Cardiac septum (tissue), 1 donor: Measurements from ENCODE around the gene ANKFN1. TPM values are rescaled to one million over a fixed set of nuclear protein-coding genes. Genes with fewer than 3 reads are reported as not detected.
"Not testable (repeated sequence)": the region's sequence is repeated elsewhere in the genome, so short reads cannot be mapped to it uniquely, and the experiment has no call there.

Source experiments
- DNase-seq: peaks from one replicate; pipeline ENCODE4 v3.0.0-alpha.2; 2020; ENCODE audit warnings: low spot score
- intact Hi-C: fragments of 100-400 bp; cut with DNase I; formaldehyde crosslinking; loops from one replicate; pipeline ENCODE4 v1.14.0; 2022
- total RNA-seq: library from RNA; stranded (reverse); fragmentation: NEBNext Ultra II Directional; extraction: Animal tissue kit (Norgen Biotek cat#: 25700); gene quantifications from one replicate; pipeline ENCODE4 v1.2.1, GENCODE V29; 2021
- donor health status: DM: no; HTN: no; CAD: no.

The ANKFN1 gene
- total RNA-seq, 1 donor from 2014 or later: not detected

DNA sequence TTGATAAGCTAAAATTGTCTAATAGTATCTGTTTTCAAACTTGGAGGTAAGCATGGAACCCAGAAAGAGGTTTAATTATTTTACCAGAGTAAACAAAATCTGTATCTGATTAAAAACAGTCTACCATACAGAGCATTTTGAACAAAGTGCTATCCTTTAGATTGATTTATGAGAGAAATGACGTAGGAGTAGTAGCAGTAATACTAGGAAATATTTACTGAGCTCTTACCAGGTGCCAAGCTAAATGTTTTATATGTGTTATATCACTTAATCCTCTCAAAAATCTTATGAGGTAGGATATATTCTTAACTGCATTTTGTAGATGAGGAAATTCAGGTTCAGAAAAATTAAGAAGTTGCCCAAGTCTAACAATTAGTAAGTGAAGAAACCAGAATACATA, 253.8 kb downstream of the ANKFN1 start:
- DNase-seq: no peak
- intact Hi-C loops: no loop called here

DNA sequence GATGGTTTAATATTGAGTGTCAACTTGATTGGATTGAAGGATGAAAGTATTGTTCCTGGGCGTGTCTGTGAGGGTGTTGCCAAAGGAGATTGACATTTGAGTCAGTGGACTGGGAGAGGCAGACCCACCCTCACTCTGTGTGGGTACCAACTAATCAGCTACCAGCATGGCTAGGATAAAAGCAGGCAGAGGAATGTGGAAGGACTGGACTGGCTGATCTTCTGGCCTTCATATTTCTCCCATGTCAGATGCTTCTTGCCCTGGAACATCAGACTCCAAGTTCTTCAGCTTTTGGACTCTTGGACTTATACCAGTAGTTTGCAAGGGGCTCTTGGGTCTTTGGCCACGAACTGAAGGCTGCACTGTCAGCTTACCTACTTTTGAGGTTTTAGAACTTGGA, 259.1 kb downstream of the ANKFN1 start:
- intact Hi-C loops, DNase-seq: not testable (repeated sequence)

DNA sequence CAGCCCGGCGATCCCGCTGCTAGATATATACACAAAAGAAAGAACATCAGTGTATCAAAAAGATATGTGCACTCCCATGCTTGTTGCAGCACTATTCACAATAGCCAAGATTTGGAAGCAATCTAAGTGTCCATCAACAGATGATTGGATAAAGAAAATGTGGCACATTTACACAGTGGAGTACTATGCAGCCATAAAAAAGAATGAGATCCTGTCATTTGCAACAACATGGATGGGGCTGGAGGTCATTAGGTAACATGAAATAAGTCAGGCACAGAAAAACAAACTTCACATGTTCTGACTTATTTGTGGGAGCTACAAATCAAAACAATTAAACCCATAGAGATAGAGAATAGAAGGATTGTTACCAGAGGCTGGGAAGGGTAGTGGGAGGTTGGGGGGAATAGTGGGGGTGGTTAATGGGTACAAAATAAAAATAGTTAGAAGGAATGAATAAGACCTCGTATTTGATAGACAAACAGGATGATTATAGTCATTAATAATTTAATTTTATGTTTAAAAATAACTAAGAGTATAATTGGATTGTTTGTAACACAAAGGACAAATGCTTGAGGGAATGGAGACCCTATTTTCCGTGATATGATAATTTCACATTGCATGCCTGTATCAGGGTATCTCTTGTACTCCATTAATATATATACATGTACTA, 263.5 kb downstream of the ANKFN1 start:
- no peak for DNase-seq
- intact Hi-C loops: no loop called here

DNA sequence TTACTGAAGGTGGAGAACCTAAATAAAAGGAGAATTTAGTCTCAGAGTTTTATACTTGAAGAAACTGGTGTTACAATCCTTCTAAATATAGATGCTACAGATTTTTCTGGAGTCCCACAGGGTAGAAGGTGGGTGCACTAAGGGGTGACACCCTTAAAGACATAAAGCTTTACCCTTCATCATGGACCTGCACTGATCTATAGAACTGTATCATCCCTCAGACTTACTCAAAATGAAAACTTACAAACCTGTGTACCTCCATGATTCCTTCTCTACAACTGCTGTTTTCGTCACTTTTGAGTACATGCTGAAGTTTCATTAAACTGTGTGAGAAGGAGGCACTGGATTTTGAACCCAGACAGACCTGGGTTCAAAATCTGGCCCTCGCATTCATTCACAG, 270.7 kb downstream of the ANKFN1 start:
- no peak for DNase-seq
- intact Hi-C loops: no loop called here

DNA sequence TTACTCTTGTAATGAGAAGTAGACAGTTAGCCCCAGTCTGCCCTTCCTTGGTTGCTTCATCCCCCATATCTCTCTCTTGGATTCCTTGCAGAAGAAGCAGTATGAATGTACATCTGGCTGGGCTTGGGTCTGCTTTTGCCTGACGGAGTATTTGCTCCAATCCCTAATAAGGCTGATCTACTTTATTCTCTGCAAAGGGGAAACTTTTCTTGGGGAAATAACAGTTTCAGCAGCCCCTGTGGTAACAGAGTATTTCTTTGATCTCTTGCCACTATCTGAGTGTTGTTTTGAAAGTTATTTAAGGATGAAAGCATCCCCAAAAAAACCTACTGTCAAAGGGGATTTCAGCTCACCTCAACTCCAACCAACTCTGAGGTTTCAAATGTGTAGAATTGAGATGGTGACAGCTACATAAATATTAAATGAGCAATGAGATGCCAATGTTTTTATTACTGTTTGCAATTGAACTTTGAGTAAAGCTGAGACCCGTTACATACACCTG, 271.3 kb downstream of the ANKFN1 start:
- DNase-seq: no peak
- intact Hi-C loops: no loop called here

DNA sequence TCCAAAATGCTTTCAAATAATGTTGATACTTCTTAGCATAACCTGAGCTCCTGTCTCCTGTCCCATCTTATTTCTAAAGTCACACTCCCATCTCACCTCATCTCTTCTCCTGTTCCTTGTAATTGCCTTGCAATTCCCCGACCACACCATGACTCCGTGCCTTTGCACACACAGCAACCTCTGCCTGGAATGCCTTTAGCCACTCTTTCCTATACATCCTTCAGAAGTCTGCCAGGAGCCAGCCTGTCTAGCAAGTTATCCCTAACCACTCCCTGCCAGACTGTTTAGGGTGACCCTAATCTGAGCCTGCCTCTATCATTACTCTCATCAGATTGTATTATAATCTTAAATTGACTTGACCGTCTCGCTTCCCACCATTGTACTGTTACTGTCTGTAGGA, 272.2 kb downstream of the ANKFN1 start:
- intact Hi-C loops: no loop called here
- no peak for DNase-seq

DNA sequence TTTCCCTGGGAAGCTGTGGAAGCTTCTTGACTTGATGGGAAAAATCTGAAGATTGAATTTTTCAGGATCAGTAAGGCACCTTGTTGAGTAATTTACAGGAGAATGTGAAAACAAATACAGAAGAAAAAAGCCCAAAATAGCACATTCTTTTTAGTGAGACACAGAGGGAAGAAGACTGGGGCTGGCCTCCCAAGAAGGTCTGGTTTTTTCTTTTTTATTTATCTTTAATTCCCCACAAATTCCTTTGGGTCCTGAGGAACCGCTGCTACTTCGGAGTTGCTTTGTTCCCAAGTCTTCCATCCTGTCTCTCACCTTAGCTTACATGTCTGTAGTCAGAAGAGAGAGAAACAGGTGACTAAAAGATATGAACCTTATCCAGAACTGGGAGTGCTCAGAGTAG, 273.6 kb downstream of the ANKFN1 start:
- no peak for DNase-seq
- intact Hi-C loops: no loop called here

DNA sequence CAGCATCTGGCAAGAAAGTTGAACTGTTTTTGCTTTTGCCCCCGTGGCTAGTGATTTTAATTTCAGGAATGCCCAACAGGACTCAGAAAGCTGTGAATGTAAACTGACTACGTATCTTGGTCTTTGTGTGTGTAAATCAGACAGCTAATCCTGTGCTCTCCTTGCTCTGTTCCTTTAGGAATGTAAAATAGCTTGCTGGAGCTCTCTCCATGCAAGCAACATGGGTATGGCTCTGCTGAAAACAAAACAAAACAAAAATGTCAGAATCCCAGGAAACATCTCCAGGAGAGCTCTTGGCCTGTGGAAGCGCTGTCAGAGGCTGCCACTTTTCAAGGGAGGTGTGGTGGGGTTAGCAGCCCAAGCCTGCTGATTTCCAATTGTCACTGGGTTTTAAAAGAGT, 278.5 kb downstream of the ANKFN1 start:
- intact Hi-C loops: no loop called here

DNA sequence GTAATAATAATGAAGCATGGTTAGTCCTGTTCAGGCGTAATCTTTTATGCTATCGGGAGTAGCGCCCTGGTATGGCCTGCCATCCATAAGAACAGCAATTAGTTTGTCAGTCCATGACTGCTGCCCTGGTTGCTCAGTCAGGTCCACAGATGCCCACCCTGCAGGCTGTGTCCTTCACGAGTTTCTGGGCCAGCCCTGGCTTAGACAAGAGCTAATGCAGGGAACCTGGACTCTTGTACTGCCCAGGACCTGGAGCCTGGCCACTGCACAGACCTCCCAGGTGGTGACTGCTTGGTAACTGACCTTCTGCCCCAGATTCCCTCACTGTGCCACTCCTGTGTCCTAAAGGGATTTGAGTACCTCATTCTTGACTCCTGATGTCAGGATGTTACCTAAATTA, 279.2 kb downstream of the ANKFN1 start:
- intact Hi-C loops: no loop called here
- no peak for DNase-seq

More for the DNA sequence above, 278.5 kb downstream of the ANKFN1 start:
- no peak for DNase-seq

DNA sequence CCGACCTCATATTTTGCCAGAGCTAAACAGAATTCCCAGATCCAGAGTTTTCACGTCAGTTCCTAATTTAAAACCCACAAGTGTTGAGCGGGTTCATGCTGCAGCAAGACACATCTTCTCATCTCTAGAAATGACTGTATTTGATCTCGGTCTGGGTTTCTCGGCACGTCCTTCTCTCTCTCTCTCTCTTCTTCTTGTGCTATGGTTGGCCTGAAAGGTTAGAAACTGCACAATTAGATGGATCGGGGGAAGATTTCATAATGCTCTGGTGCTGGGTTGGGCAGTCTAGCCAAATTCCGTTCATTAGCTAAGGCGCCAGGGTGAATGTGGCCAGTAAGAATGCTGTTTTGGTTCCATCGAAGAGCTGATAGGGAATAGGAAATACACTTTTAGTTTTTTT, 281.3 kb downstream of the ANKFN1 start:
- intact Hi-C loops: no loop called here

DNA sequence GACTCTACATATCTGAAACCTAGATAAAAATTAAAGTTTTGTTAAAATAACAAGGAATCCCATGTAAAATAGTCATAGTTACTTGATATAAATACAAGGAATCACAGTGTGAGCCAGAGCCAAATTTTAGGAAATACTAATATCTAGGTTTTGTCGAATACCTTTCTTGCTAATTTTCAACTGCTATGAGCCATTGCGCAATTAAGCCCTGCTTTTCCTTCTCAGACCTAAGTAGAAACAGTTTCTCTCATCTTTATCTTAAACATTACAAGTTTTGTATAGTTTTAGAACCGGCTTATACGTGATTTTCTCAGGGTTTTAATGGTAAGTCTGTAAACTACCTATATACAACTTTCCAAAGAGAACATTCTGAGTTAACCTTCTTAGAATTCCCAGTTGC, 282.9 kb downstream of the ANKFN1 start:
- intact Hi-C loops: no loop called here
- DNase-seq: no peak

More for the DNA sequence above, 281.3 kb downstream of the ANKFN1 start:
- DNase-seq: no peak

DNA sequence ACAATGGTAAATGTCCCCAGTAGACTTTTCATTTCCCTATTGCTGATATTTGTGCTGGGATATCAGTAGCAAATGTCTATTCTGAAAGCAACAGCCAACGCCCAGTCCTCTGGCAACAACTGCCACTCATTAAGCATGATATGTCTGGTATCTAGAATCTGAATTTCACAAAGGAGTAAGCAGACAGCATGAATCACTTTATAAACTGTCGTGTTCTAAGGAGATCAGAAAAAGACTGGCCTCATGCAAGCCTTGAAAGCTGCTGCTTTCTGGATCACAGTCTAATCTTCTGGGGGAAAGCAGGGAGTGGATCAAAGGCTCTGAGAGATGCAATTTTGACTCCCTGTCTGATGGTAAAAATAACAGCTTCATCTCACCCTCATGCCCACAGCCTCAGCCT, 287.1 kb downstream of the ANKFN1 start:
- intact Hi-C loops: no loop called here
- no peak for DNase-seq

DNA sequence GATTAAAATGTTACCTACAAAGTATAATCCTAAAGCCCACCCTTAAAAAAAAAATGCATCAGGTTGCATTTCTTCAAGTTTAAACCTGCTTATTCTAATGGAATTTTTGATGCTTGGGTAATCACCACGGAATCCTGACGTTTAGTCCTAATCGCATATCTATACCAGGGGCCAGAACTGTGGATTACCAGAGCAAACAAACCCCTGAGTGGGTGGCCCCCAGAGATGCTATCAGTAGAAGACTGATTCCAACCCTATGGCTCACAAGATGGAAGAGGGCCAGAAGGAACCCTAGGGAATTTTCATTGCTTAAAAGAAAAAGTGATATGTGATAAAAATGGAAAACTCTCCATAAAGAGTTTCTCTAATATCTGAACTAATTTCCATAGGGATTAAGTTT, 288.0 kb downstream of the ANKFN1 start:
- intact Hi-C loops: no loop called here
- DNase-seq: no peak

DNA sequence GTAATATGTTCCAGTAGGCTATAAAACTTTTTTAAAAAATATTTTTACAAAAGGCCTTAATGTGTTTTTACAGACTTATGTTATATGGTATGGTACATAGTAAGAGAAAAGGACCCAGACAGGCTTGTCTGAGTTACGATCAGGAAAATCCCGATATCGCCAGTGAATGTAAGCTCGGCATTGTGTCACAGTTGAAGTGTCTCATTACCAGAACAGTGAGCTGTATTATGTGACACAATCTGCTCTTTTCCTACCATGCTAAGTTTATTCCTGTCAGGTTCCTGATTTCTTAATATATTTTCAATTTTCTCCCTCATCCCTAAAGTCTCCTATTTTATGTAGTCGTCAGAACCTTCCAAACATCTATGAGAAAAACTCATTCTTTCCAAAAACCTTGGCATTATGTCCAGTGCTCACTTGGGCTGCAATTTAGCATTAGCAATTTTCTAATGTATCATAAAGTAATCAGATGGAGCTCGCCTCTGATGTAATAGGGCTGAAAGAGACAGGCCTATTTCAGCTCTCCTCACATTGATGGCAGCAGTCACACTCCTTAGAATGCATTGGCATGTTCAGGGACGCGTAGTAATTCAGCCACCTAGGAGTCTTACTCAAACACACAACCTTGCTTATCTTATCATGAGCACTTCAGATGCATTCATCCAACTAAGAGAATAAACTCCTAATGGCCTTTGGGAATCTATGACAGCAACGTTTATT, 292.6 kb downstream of the ANKFN1 start:
- DNase-seq: no peak

DNA sequence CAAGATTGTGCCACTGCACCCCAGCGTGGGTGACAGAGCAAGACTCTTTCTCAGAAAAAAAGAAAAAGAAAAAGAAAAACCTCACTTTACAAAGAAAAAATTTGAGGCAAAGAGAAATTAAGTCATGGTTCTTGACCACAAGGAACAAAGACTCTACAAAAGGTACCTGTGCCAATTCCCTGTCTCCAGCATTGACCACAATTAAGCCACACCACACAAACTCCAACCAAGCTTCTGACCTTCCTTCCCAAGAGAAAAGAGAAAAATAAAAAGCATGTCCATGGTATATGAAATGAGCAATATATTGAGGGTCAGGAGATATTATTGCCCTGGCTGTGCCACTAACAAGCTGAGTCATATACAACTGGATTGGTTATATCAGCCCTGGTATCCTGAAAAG, 293.9 kb downstream of the ANKFN1 start:
- intact Hi-C loops: no loop called here

More for the DNA sequence above, 292.6 kb downstream of the ANKFN1 start:
- intact Hi-C loops: no loop called here

DNA sequence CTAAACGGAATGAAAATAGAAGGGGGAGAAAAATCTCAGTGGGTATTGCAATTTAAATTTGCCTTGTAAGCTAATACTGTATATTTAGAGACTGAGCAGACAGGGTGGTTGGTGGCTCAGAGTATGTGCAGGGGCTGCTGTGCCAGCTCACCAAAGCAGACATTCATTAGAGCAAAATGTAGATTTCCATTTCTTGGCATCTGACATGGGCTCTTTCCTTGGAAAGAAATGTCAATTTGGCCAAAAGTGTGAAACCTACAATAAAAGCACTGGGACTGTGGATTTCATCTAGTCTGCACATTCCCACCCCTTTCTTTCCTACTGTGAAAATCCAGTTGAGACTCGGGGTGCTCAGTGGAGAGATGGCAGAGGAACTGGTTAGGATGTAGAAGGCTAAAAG, 295.1 kb downstream of the ANKFN1 start:
- intact Hi-C loops: no loop called here

More for the DNA sequence above, 293.9 kb downstream of the ANKFN1 start:
- no peak for DNase-seq

DNA sequence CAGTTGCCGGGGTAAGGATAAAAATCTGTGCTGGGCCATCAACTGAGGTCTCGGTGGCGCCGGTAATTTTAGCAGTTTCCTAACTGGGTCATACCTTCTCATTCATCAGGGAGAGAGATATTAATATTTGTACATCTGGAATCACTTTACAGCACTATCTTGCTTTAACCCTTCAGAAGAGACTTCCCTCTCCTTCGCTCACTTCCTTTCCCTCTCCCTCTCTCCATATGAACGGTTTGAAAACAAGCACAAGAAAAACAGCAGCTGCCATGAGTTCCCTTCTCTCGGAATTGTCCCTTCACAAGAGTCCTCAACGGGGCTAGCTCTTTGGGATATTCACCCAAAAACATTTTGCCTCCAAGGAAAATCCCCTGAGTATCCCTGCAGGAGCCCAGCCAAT, 295.9 kb downstream of the ANKFN1 start:
- intact Hi-C loops: no loop called here
- no peak for DNase-seq

More for the DNA sequence above, 295.1 kb downstream of the ANKFN1 start:
- DNase-seq: no peak

DNA sequence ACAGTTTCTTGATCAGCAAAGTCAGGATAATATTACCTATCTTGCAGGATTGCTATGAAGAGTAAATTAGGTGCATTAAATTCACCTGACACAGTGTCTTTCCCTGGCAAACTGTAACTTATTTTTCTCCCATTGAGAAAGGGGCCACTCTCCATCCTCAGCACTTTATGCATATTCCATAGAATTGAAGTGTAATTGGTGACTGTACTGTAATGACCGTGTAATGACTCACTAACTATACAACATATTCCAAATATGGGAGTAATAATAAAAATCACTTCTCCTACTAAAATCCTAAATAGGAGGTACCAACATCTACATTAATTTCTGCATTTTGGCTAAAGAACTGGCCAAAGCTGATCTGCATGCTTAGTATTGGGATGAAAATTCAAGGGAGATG, 298.4 kb downstream of the ANKFN1 start:
- DNase-seq: no peak

DNA sequence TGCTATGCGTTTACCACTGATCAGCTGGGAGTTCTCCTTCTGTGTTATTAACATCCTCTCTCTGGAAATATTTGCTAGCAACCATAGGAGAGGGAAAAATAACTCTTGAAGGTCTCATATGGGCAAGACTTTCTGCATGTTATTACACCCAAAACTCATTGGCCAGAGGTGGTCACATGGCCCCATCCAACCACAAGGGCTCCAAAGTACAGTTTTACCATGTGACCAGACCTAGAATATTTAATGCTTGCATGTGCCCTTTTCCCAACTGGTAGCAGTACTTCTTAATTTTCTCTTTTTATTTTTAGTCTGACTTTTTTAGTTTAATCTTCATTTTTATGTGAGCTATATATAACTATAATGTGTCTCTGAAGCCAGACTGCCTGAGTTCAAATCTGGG, 299.2 kb downstream of the ANKFN1 start:
- intact Hi-C loops: no loop called here
- no peak for DNase-seq

More for the DNA sequence above, 298.4 kb downstream of the ANKFN1 start:
- intact Hi-C loops: no loop called here

DNA sequence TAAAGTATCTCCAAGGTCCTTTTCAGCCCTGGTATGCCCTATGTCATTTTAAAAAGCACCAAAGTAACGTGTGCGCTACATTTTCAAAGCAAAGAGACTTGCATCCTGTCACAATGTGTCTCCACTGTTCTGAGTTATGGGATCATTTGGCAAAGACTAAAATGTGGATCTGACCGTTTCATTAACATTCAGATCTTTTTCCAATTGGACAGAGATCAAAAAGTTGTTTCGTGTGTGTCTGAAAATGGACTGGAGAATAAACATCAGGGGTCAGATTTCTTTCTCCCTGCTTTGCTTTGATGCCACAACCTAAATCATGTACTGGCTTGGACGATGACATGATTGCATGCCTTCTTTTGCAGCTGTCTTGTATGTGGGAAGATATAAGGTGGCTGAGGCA, 304.2 kb downstream of the ANKFN1 start:
- DNase-seq: no peak
- intact Hi-C loops: no loop called here

DNA sequence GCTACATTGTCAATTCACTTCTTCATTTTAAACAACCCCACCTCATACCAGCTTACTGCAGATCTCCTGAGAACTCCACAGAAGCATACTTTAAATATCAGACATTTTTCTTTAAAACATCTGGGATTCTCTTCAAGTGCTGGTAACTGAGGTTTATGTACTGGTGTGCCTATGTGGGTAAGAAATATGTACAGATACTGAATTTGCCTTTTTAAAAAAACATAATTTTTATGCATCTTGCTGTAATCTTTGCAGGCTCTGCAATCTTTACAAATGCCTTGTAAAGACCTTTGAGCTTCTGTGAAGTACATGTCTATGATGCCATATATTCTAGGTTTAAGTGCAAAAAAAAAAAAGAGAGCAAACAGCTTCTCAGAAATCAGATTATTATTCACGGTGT, 312.6 kb downstream of the ANKFN1 start:
- intact Hi-C loops: no loop called here
- DNase-seq: no peak
